NCI-H748 (cell line): ENCODE data around the gene PTGIS.

Experiments
- DNase-seq: peaks from one replicate; lab custom pipeline; 2025; ENCODE audit not compliant: unreplicated experiment; lab: John Stamatoyannopoulos, UW

The PTGIS gene

DNA sequence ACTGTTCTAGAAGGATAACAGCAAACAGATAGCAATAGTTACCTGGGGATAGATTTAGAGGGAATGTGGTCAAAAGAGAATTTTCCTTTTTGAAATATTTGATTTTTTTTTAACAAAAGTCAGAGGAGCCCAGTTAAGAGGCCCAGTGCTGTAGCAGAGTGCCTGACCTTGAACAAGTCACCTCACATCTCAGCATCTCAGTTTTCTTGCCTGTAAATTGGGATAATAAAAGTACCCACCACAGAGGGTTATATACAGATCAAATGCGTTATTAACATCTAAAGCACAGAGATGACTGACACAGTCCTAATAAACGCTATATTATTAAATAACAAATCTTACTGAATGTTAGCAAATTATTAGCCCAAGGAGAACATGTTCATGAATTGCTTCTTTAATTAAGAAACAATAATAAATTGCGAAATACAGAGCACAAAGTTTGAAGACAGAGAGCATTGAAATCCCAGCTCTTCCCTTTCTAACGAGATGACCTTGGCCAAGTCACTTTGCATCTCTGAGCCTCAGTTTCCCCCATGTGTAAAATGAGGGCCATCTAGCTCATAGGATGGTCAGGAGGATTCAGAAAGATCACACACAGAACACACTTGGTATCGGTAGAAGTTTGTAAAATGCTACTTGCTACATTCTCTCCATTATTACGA, 35.5 kb downstream of the PTGIS start:
- no peak for DNase-seq

DNA sequence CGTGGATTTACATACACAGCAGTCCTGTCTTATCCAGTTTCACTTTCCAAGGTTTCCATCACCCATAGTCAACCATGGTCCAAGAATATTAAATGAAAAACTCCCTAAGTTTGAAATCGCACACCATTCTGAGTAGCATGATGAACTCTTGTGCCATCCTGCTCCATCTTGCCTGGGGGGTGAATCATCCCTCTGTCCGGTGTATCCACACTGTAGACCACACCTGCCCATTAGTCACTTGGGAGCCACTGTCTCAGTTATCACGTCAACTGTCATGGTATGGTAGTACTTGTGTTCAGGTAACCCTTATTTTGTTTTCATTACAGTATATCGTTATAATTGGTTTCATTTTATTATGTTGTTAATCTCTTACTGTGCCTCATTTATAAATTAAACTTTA, 38.5 kb downstream of the PTGIS start:
- no peak for DNase-seq

GRCh38 chr20:49526568-49526967, 41.4 kb downstream of the PTGIS start:
- no peak for DNase-seq

- DNase-seq = no peak
These were observed 41.9 kb downstream of the PTGIS start for GRCh38 chr20:49526056-49526455.

DNA sequence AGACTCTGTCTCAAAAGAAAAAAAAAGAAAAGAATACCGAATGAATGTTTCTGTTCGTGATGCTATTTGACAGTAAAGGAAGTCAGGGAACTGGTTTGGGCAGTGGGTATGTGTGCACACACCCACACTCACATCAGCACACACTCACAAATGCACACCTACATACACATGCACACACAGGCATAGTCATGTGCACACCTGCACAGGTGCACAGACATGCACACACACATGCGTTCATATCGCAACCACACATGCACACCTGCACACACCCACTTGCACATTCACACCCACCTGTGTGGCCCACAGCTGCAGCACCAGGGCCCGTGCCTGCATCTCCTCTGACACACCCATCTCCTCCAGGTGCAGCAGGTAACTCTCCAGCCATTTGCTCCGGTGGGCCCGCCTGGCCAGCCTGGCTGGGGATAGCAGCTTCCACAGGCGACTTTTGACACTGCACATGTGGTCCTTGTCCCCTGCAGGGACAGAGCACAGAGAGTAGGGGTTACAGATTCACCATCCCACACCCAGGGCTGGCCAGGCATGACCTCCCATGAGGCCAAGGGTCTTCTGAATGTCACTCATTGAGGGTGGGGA, 44.1 kb downstream of the PTGIS start:
- no peak for DNase-seq

DNA sequence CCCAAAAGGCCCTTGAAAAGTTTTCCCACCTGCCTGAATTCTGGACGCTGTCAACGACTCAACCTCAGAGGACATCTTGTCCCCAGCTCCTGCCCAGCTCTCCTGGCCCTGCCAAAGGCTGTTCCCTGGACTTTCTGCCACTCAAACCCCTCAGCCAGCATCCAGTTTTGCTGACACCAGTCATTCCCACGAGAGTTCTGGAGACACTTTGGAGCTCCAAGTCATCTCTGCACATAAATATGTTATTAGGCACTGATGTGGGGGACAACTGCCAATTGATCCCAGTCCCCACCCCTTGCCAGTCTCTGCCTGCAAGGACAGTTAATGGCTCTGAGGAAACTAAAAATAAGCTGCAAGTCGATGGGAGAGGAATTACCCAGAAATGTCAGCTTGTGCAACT, 46.6 kb downstream of the PTGIS start:
- no peak for DNase-seq

GRCh38 chr20:49519777-49520359, 48.1 kb downstream of the PTGIS start:
- DNase-seq = no peak

- no peak for DNase-seq
These were observed 48.7 kb downstream of the PTGIS start for GRCh38 chr20:49519212-49519712.

GRCh38 chr20:49518576-49518975, 49.4 kb downstream of the PTGIS start:
- no peak for DNase-seq

DNA sequence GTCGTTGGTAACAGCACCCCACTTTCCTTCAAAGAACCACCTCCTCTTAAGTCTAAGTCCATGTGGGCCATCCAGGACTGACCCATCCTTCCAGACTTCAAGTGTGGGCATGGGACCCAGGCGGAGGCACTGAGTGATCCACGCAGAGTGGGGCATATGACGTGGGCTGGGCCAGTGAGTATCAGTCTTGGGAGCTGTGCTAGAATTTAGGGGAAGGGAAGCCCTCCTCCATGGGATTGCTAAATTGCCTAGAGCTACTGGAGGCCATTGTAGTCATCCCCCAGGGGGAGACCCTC, 50.2 kb downstream of the PTGIS start:
- no peak for DNase-seq

- no peak for DNase-seq
These were observed 50.8 kb downstream of the PTGIS start for GRCh38 chr20:49516916-49517804.

GRCh38 chr20:49515586-49515985, 52.4 kb downstream of the PTGIS start:
- DNase-seq = peak; percentile 63

GRCh38 chr20:49513517-49513916, 54.4 kb downstream of the PTGIS start:
- no peak for DNase-seq

DNA sequence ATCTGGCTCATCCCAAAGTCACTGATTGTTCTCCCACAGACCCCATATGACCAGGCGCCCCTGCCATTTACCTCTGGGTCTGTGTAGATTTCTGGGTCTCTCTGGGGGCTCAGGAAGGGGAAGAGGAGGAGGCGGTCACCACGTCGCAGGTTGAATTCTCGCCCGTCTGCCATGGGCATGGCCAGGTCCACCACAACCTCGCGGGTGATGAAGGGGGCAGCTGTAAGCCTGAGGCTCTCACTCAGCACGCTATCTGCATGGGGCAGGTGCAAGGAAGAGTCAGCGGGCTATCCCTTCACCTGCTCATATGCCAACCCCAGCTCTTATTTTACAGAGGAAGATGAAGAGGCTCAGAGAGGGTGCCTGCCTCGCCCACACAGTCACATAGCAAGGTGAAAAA, 54.9 kb downstream of the PTGIS start:
- DNase-seq = no peak

DNA sequence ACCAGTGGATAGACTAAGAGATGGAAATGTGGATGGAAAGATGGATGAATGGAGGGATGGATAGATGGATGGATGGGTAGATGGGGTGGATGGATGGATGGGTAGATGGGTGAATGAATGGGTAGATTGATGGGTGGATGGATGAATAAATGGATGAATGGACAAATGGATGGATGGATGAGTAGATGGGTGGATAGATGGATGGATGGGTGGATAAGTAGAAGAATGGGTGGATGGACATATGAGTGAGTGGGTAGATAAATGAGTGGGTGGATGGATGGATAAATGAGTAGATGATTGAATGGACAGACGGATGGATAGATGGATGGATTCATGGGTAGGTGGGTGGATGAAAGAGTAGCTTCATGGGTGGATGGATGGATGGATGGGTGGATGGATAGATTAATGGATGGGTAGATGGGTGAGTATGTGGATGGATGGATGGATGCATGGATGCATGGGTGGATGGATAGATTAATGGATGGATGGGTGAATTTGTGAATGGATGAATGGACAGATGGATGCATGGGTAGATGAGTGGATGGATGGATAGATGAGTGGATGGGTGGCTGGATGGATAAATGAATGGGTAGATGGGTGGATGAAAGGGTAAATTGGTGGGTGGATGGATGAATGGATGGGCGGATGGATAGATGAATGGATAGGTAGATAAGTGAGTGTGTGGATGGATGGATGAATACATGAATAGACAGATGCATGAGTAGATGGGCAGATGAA, 56.0 kb downstream of the PTGIS start:
- no peak for DNase-seq

GRCh38 chr20:49510562-49511122, 57.3 kb downstream of the PTGIS start:
- DNase-seq = no peak

DNA sequence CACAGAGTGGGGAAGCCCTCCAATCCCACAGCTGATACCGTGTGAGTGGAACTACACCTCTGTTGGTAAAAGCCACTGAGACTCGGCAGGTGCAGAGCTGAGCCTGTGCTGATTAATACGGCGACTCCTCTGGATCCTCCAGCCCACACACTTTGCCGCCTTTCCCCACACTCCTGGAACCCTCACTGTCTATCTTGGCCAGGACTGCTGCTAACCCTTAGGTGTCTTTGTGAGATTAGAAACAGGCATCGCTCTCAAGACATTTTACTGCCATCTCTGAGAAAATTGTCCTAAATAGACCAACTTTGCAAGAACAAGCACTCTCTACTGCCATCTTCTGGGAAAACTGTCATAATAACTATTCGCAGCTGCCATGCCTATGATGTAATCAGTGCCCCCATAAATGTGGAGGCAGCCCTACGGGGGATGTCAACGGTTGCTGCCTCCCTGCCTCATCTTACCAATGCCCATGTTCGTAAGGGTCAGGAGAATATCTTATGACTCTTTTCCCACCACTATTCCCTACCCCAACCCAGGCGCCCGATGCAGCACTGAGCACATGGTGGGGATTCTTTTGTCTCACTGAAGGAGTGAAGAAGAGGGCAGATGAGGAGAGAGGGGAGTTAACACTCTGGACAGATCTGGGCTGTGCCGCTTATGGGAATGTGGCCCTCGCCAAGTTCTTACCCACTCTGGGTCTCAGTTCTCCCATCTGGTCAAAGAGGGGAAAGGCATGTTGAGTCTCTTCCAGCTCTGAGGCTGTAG, 59.3 kb downstream of the PTGIS start:
- peak; percentile 59 for DNase-seq

GRCh38 chr20:49507741-49508434, 60.0 kb downstream of the PTGIS start:
- DNase-seq = no peak

DNA sequence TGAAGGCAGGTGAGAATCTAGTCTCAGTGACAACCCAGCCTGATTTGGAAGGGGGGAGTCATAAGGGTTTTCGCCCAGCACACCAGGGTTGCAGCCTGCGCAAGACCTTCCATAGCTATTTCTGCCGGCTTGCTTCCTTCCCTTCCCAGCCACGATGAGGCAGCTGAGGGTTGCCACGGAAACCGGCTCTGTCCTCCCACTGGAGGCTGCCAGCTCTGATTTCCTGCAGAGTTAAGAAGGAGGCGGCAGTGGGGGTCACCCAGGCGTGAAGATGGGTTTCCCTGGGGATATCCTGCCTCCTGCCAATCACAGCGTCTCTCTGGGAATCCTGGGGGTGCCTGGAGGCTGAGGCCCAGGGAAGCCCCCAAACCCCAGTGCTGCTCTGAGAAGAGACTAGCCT, 62.4 kb downstream of the PTGIS start:
- peak; percentile 72 for DNase-seq
